IMR-90 (cell line): ENCODE data around the gene FCHSD2. TPM values are rescaled to one million over a fixed set of nuclear protein-coding genes. Genes with fewer than 3 reads are reported as not detected.

Experiments
- ATAC-seq: fragments of 200-7000 bp; cut with Tn5 transposase; 2 replicates; pipeline ENCODE4 v1.9.1; 2020; ENCODE audit warnings: low read depth, mild to moderate bottlenecking, moderate library complexity
- BruUV-seq: library from RNA; stranded (reverse); fragments of 400-500 nt; replicated peaks from 2 replicates; lab custom pipeline; 2021; lab: Mats Ljungman, UMichigan
- CTCF ChIA-PET: fragments of 300-600 bp; formaldehyde crosslinking; extraction: SDS; loops from one replicate; lab custom pipeline; 2021; ENCODE audit warnings: antibody characterized with exemption; lab: Yijun Ruan, JAX
- POLR2A ChIA-PET: fragments of 300-600 bp; sonication (Branson Sonifier 250); formaldehyde crosslinking; loops from one replicate; lab custom pipeline; 2022; ENCODE audit warnings: antibody characterized with exemption; ENCODE audit not compliant: unreplicated experiment; lab: Charles Lee
- DNase-seq: peaks from one replicate; pipeline ENCODE4 v3.0.0; 2013
- H2AFZ ChIP-seq: replicated peaks from 2 replicates; pipeline ENCODE3; 2013; ENCODE audit warnings: low read length, mild to moderate bottlenecking; ENCODE audit not compliant: poor library complexity
- H2AK5ac ChIP-seq: 2 replicates; pipeline ENCODE4 v1.6.1; 2013; ENCODE audit warnings: low read depth, low read length, inconsistent platforms
- H2AK9ac ChIP-seq: replicated peaks from 2 replicates; pipeline ENCODE3; 2013; ENCODE audit warnings: mild to moderate bottlenecking, low read depth, low read length, moderate library complexity; ENCODE audit not compliant: poor library complexity
- H2BK120ac ChIP-seq: 2 replicates; pipeline ENCODE4 v1.6.1; 2013; ENCODE audit warnings: low read depth, low read length, inconsistent platforms
- H2BK15ac ChIP-seq: 3 replicates; pipeline ENCODE4 v1.6.1; 2013; ENCODE audit warnings: low read depth, low read length, inconsistent platforms
- H2BK20ac ChIP-seq: 2 replicates; pipeline ENCODE4 v1.6.1; 2013; ENCODE audit warnings: low read depth, mild to moderate bottlenecking, inconsistent platforms, low read length, moderate library complexity
- H2BK5ac ChIP-seq: 2 replicates; pipeline ENCODE4 v1.6.1; 2013; ENCODE audit warnings: mild to moderate bottlenecking, low read depth, low read length, inconsistent platforms; ENCODE audit not compliant: poor library complexity, severe bottlenecking
- H3K14ac ChIP-seq: replicated peaks from 2 replicates; pipeline ENCODE4 v1.6.1; 2013; ENCODE audit warnings: low read depth, low read length, inconsistent platforms
- H3K18ac ChIP-seq: 2 replicates; pipeline ENCODE4 v1.6.1; 2013; ENCODE audit warnings: low read depth, low read length, control low read depth
- H3K23ac ChIP-seq: 2 replicates; pipeline ENCODE4 v1.6.1; 2013; ENCODE audit warnings: low read depth, low read length, inconsistent platforms
- H3K27ac ChIP-seq: 2 replicates; pipeline ENCODE4 v1.5.1; 2013; ENCODE audit warnings: mild to moderate bottlenecking, control low read depth, low read length; ENCODE audit not compliant: insufficient read depth
- H3K27me3 ChIP-seq: 2 replicates; pipeline ENCODE4 v1.6.1; 2013; ENCODE audit warnings: low read length; ENCODE audit not compliant: control insufficient read depth, insufficient read depth
- H3K36me3 ChIP-seq: 2 replicates; pipeline ENCODE4 v1.6.1; 2013; ENCODE audit warnings: low read length, mixed read lengths; ENCODE audit not compliant: control insufficient read depth, insufficient read depth
- H3K4ac ChIP-seq: 2 replicates; pipeline ENCODE4 v1.6.1; 2013; ENCODE audit warnings: low read depth, low read length, inconsistent platforms
- H3K4me1 ChIP-seq: 2 replicates; pipeline ENCODE4 v1.6.1; 2013; ENCODE audit warnings: low read length, mixed read lengths; ENCODE audit not compliant: control insufficient read depth, insufficient read depth
- H3K4me2 ChIP-seq: 2 replicates; pipeline ENCODE4 v1.6.1; 2013; ENCODE audit warnings: low read depth, mild to moderate bottlenecking, control low read depth, low read length, moderate library complexity
- H3K4me3 ChIP-seq: 2 replicates; pipeline ENCODE4 v1.5.1; 2013; ENCODE audit warnings: low read depth, mild to moderate bottlenecking, control low read depth, low read length, moderate library complexity; ENCODE audit not compliant: insufficient read depth
- H3K56ac ChIP-seq: 2 replicates; pipeline ENCODE4 v1.6.1; 2013; ENCODE audit warnings: low read length, inconsistent platforms; ENCODE audit not compliant: insufficient read depth; ENCODE audit errors: extremely low read depth
- H3K79me1 ChIP-seq, 2 experiments: 2 replicates each; pipeline ENCODE4 v1.6.1; 2013; ENCODE audit warnings: low read length in 2 of 2, inconsistent platforms in 1 of 2, low read depth in 1 of 2
- H3K9ac ChIP-seq: 2 replicates; pipeline ENCODE4 v1.6.1; 2013; ENCODE audit warnings: low read depth, low read length, control low read depth
- H3K9me1 ChIP-seq: 2 replicates; pipeline ENCODE4 v1.6.1; 2013; ENCODE audit warnings: low read length, inconsistent platforms; ENCODE audit not compliant: insufficient read depth
- H3K9me3 ChIP-seq: 2 replicates; pipeline ENCODE4 v1.6.1; 2013; ENCODE audit warnings: low read length; ENCODE audit not compliant: control insufficient read depth, insufficient read depth
- H4K20me1 ChIP-seq: 2 replicates; pipeline ENCODE4 v1.6.1; 2013; ENCODE audit warnings: low read length, inconsistent platforms; ENCODE audit not compliant: insufficient read depth
- H4K5ac ChIP-seq: 2 replicates; pipeline ENCODE4 v1.6.1; 2013; ENCODE audit warnings: mild to moderate bottlenecking, low read depth, low read length, control low read depth
- H4K8ac ChIP-seq, 2 experiments: 2 replicates each; pipeline ENCODE4 v1.6.1; 2013; ENCODE audit warnings: low read depth in 2 of 2, low read length in 2 of 2, control low read depth in 1 of 2, inconsistent platforms in 1 of 2
- H4K91ac ChIP-seq: 2 replicates; pipeline ENCODE4 v1.6.1; 2013; ENCODE audit warnings: low read depth, low read length, inconsistent platforms; ENCODE audit not compliant: insufficient read depth
- BHLHE40 ChIP-seq: fragments of 150-350 bp; IDR thresholded peaks from 2 replicates; pipeline ENCODE4 v1.6.1; 2016; ENCODE audit warnings: mild to moderate bottlenecking, low read depth, low read length
- CEBPB ChIP-seq: IDR thresholded peaks from 2 replicates; pipeline ENCODE4 v1.6.1; 2012; ENCODE audit warnings: low read depth, low read length, improper control_type of control experiment
- CHD1 ChIP-seq: IDR thresholded peaks from 2 replicates; pipeline ENCODE4 v1.6.1; 2012; ENCODE audit warnings: low read depth, low read length, improper control_type of control experiment
- CTCF ChIP-seq: conservative IDR thresholded peaks from 2 replicates; pipeline ENCODE4 v1.5.1; 2012; ENCODE audit warnings: mild to moderate bottlenecking, low read depth, low read length, improper control_type of control experiment
- ELK1 ChIP-seq: fragments of 150-350 bp; IDR thresholded peaks from 2 replicates; pipeline ENCODE4 v1.6.1; 2016; ENCODE audit warnings: low read depth, mild to moderate bottlenecking, low read length, moderate library complexity, borderline replicate concordance
- FOS ChIP-seq: fragments of 150-350 bp; IDR thresholded peaks from 2 replicates; pipeline ENCODE4 v1.6.1; 2016; ENCODE audit warnings: low read depth, low read length
- MAFK ChIP-seq: IDR thresholded peaks from 2 replicates; pipeline ENCODE4 v1.6.1; 2012; ENCODE audit warnings: low read depth, low read length, improper control_type of control experiment
- MAZ ChIP-seq: IDR thresholded peaks from 2 replicates; pipeline ENCODE4 v1.6.1; 2012; ENCODE audit warnings: low read depth, mild to moderate bottlenecking, low read length, improper control_type of control experiment, moderate library complexity, borderline replicate concordance
- MXI1 ChIP-seq: IDR thresholded peaks from 2 replicates; pipeline ENCODE4 v1.6.1; 2012; ENCODE audit warnings: low read depth, mild to moderate bottlenecking, low read length, moderate library complexity, borderline replicate concordance
- NFE2L2 ChIP-seq: fragments of 150-350 bp; IDR thresholded peaks from 2 replicates; pipeline ENCODE4 v1.6.1; 2016; ENCODE audit warnings: low read depth, mild to moderate bottlenecking, low read length
- POLR2A ChIP-seq: IDR thresholded peaks from 2 replicates; pipeline ENCODE4 v1.6.1; 2012; ENCODE audit warnings: mild to moderate bottlenecking, low read depth, low read length
- RAD21 ChIP-seq: IDR thresholded peaks from 2 replicates; pipeline ENCODE4 v1.6.1; 2012; ENCODE audit warnings: low read length, improper control_type of control experiment
- RCOR1 ChIP-seq: IDR thresholded peaks from 2 replicates; pipeline ENCODE4 v1.6.1; 2012; ENCODE audit warnings: mild to moderate bottlenecking, low read length, improper control_type of control experiment; ENCODE audit not compliant: insufficient replicate concordance
- RFX5 ChIP-seq: IDR thresholded peaks from 2 replicates; pipeline ENCODE4 v1.8.0; 2012; ENCODE audit warnings: low read depth, mild to moderate bottlenecking, low read length, moderate library complexity
- SMC3 ChIP-seq: fragments of 150-350 bp; IDR thresholded peaks from 2 replicates; pipeline ENCODE4 v1.6.1; 2016; ENCODE audit warnings: low read depth, mild to moderate bottlenecking, antibody characterized with exemption, low read length, moderate library complexity
- USF2 ChIP-seq: fragments of 150-350 bp; IDR thresholded peaks from 2 replicates; pipeline ENCODE4 v1.6.1; 2017; ENCODE audit warnings: mild to moderate bottlenecking, antibody characterized with exemption, low read length, low read depth
- WGBS, 2 experiments: methylation state at CpG; one replicate each; pipeline versions ENCODE4 v1.1.5 to v1.1.7; 2013; ENCODE audit warnings: missing lambda C conversion rate in 2 of 2; ENCODE audit not compliant: insufficient read length in 1 of 2; ENCODE audit errors: extremely low coverage in 2 of 2; 5-methylcytosine and 5-hydroxymethylcytosine counted together
- dilution Hi-C: fragments of 300-500 bp; cut with HindIII; formaldehyde crosslinking; loops from one replicate; pipeline ENCODE4 v1.14.3; 2018; ENCODE audit warnings: low sequenced_read_pairs; ENCODE audit not compliant: unreplicated experiment
- in situ Hi-C: fragments of 300-500 bp; cut with MboI; formaldehyde crosslinking; loops from 3 replicates; pipeline ENCODE4 v1.14.3; 2019; ENCODE audit warnings: low sequenced_read_pairs, inconsistent platforms, mixed read lengths
- intact Hi-C: fragments of 100-400 bp; cut with micrococcal nuclease; formaldehyde crosslinking; loops from 2 replicates; pipeline ENCODE4 v1.10.0; 2022
- polyA plus RNA-seq, 3 experiments: library from polyadenylated mRNA; depleted of rRNA; stranded (reverse); fragments of >200 nt; gene quantifications; 2 replicates each; pipeline ENCODE4 v1.2.3, GENCODE V29; 2012; ENCODE audit warnings: low replicate concordance in 1 of 3
- total RNA-seq: library from RNA; depleted of rRNA; stranded (reverse); fragments of >200 nt; gene quantifications from 2 replicates; pipeline ENCODE4 v1.2.3, GENCODE V29; 2012

Gene FCHSD2
- total and polyA plus RNA-seq, 2 of the 4 experiments (the other 2 are of a cell fraction), result 5.9 to 18.7 TPM

- ChIA-PET POLR2A (no interaction called here), CTCF (no interaction called here)
- ATAC-seq (no peak), DNase-seq (no peak)
- no CpG with 5 or more reads among the region's 4 CpGs for WGBS, 2 experiments
- Histone ChIP-seq H3K18ac (no peak overlapping the region), H3K14ac (no peak overlapping the region), H3K9ac (no peak overlapping the region), H3K23ac (no peak overlapping the region), H3K4me1 (peaks cover 37% of the 10 kb centered on the region), H2AK9ac (no peak overlapping the region), H3K4me2 (no peak overlapping the region), H4K5ac (no peak overlapping the region), H2BK15ac (no peak overlapping the region), H3K9me3 (no peaks in the 10 kb centered on the region), H3K56ac (no peak overlapping the region), H3K27ac (no peak overlapping the region), H3K36me3 (no peaks in the 10 kb centered on the region), H2AFZ (no peak overlapping the region), H4K91ac (no peak overlapping the region), H2BK120ac (no peak overlapping the region), H2BK5ac (no peak overlapping the region), H3K79me1 (peaks cover 0 to 22% of the 10 kb centered on the region in 2 experiments; a peak in 2 of 4 replicates), H2BK20ac (no peak overlapping the region), H3K4ac (no peak overlapping the region; the same call in 1 of the 2 replicates), H4K20me1 (no peaks in the 10 kb centered on the region), H3K9me1 (peaks cover 29% of the 10 kb centered on the region), H3K27me3 (no peaks in the 10 kb centered on the region), H3K4me3 (no peak overlapping the region), H4K8ac (no peak overlapping the region), H2AK5ac (no peak overlapping the region)
- intact Hi-C loops (no loop called here), dilution Hi-C loops (no loop called here), in situ Hi-C loops (no loop called here)
- no TSS peak for BruUV-seq
- TF ChIP-seq MAFK (no peak), RFX5 (no peak), FOS (no peak), CTCF (no peak), CEBPB (no peak), USF2 (no peak), POLR2A (no peak), ELK1 (no peak), MXI1 (no peak), SMC3 (no peak), RCOR1 (no peak), MAZ (no peak), CHD1 (no peak), RAD21 (no peak), NFE2L2 (no peak), BHLHE40 (no peak)
These were observed 13.0 kb upstream of the FCHSD2 start for GRCh38 chr11:73155102-73155501.
